A673 (cell line): ENCODE results near the gene PNPLA5. TPM values are rescaled to one million over a fixed set of nuclear protein-coding genes. Genes with fewer than 3 reads are reported as not detected.

Experiments used
- BruUV-seq: library from RNA; stranded (reverse); fragments of 400-500 nt; replicated peaks from 2 replicates; lab custom pipeline; 2021; lab: Mats Ljungman, UMichigan
- CTCF ChIA-PET: fragments of 300-600 bp; sonication (Branson Sonifier 250); formaldehyde crosslinking; loops from one replicate; lab custom pipeline; 2022; ENCODE audit warnings: antibody characterized with exemption; lab: Charles Lee
- POLR2A ChIA-PET: fragments of 300-600 bp; sonication (Branson Sonifier 250); formaldehyde crosslinking; loops from one replicate; lab custom pipeline; 2022; ENCODE audit warnings: antibody characterized with exemption; ENCODE audit not compliant: low non-redundant PET; lab: Charles Lee
- DNase-seq: peaks from one replicate; pipeline ENCODE4 v3.0.0-alpha.2; 2015; ENCODE audit warnings: low spot score
- H3K27ac ChIP-seq: fragments of 200-600 bp; sonication (generic); 2 replicates; pipeline ENCODE4 v1.5.1; 2016; ENCODE audit warnings: mixed run types, low read depth, mild to moderate bottlenecking, mixed read lengths, antibody characterized with exemption, low read length; ENCODE audit not compliant: poor library complexity, severe bottlenecking
- H3K27me3 ChIP-seq: fragments of 200-600 bp; sonication (generic); replicated peaks from 2 replicates; pipeline ENCODE4 v1.6.1; 2017; ENCODE audit warnings: mixed run types, low read depth, mild to moderate bottlenecking, mixed read lengths, antibody characterized with exemption, low read length; ENCODE audit not compliant: insufficient read depth, poor library complexity
- H3K36me3 ChIP-seq: fragments of 200-600 bp; sonication (generic); 2 replicates; pipeline ENCODE4 v1.6.1; 2016; ENCODE audit warnings: mixed run types, mild to moderate bottlenecking, mixed read lengths, antibody characterized with exemption, low read length; ENCODE audit not compliant: insufficient read depth, poor library complexity, severe bottlenecking
- H3K4me1 ChIP-seq: fragments of 200-600 bp; sonication (generic); 2 replicates; pipeline ENCODE4 v1.6.1; 2017; ENCODE audit warnings: mixed run types, mild to moderate bottlenecking, mixed read lengths, antibody characterized with exemption, low read length; ENCODE audit not compliant: insufficient read depth, poor library complexity, severe bottlenecking
- H3K4me3 ChIP-seq: fragments of 200-600 bp; sonication (generic); 2 replicates; pipeline ENCODE4 v1.5.1; 2016; ENCODE audit warnings: low read depth, mixed run types, mild to moderate bottlenecking, mixed read lengths, low read length; ENCODE audit not compliant: poor library complexity, severe bottlenecking
- H3K9me3 ChIP-seq: fragments of 200-600 bp; sonication (generic); 2 replicates; pipeline ENCODE4 v1.6.1; 2016; ENCODE audit warnings: mixed run types, low read depth, mild to moderate bottlenecking, mixed read lengths, antibody characterized with exemption, low read length; ENCODE audit not compliant: poor library complexity, severe bottlenecking
- CTCF ChIP-seq: fragments of 300-800, 200-600 bp; sonication (generic); conservative IDR thresholded peaks from 2 replicates; pipeline ENCODE4 v1.5.1; 2017; ENCODE audit warnings: low read depth, mild to moderate bottlenecking, antibody characterized with exemption, low read length, moderate library complexity, mixed read lengths
- EZH2 ChIP-seq: fragments of 200-600 bp; sonication (generic); IDR thresholded peaks from 2 replicates; pipeline ENCODE4 v1.6.1; 2017; ENCODE audit warnings: borderline replicate concordance, low read depth, mild to moderate bottlenecking, mixed read lengths, antibody characterized with exemption, low read length; ENCODE audit not compliant: poor library complexity, severe bottlenecking
- intact Hi-C: fragments of 100-400 bp; cut with micrococcal nuclease; formaldehyde crosslinking; loops from one replicate; pipeline ENCODE4 v1.10.0; 2022; ENCODE audit not compliant: unreplicated experiment
- total RNA-seq: library from RNA; stranded (reverse); gene quantifications from 2 replicates; pipeline ENCODE4 v1.2.3, GENCODE V29; 2021

PNPLA5 gene
- total RNA-seq, 1 experiment from 2014 or later = not detected

- Histone ChIP-seq H3K9me3 (no peaks in the 10 kb centered on the region), H3K4me3 (no peak overlapping the region), H3K36me3 (no peaks in the 10 kb centered on the region), H3K27ac (no peak overlapping the region), H3K4me1 (no peaks in the 10 kb centered on the region), H3K27me3 (peaks cover 30% of the 10 kb centered on the region)
- POLR2A ChIA-PET = no interaction called here
- intact Hi-C loops = no loop called here
- CTCF ChIA-PET = no interaction called here
- TF ChIP-seq CTCF (no peak), EZH2 (no peak)
- no peak for DNase-seq
- no TSS peak for BruUV-seq
Measured at GRCh38 chr22:43850529-43850928, 41.3 kb downstream of the PNPLA5 start.

- Histone ChIP-seq H3K27ac (no peak overlapping the region), H3K9me3 (no peaks in the 10 kb centered on the region), H3K4me3 (no peak overlapping the region), H3K36me3 (no peaks in the 10 kb centered on the region), H3K4me1 (no peaks in the 10 kb centered on the region), H3K27me3 (peaks cover 30% of the 10 kb centered on the region)
- TF ChIP-seq CTCF = no peak
- TF ChIP-seq EZH2 = no peak
- intact Hi-C loops = no loop called here
- ChIA-PET POLR2A (no interaction called here), CTCF (no interaction called here)
- DNase-seq = no peak
- no TSS peak for BruUV-seq
Measured at GRCh38 chr22:43849731-43850130, 42.1 kb downstream of the PNPLA5 start.

GRCh38 chr22:43848366-43849171, 43.2 kb downstream of the PNPLA5 start:
- Histone ChIP-seq H3K4me3 (no peak overlapping the region), H3K36me3 (no peaks in the 10 kb centered on the region), H3K27me3 (peaks cover 30% of the 10 kb centered on the region), H3K4me1 (no peaks in the 10 kb centered on the region), H3K9me3 (no peaks in the 10 kb centered on the region), H3K27ac (no peak overlapping the region)
- no TSS peak for BruUV-seq
- TF ChIP-seq CTCF (peak; percentile 41), EZH2 (no peak)
- CTCF ChIA-PET = no interaction called here
- intact Hi-C loops = no loop called here
- POLR2A ChIA-PET = no interaction called here
- no peak for DNase-seq
